ENCODE data around the gene ELOVL1. TPM values are rescaled to one million over a fixed set of nuclear protein-coding genes. Genes with fewer than 3 reads are reported as not detected.

ELOVL1 gene
- total RNA-seq, 1 donor = 51.0 TPM

- H3K4me3 ChIP-seq (ENCODE audit: low read depth, low read length) = no peak overlapping the region
- DNase-seq (ENCODE audit: low read depth) = no peak
- no peak for TF ChIP-seq CTCF (IDR thresholded peaks at IDR 0.05; ENCODE audit: insufficient read depth, low read depth, low read length)
Measured at GRCh38 chr1:43381612-43382011, 13.8 kb upstream of the ELOVL1 start.

- DNase-seq (ENCODE audit: low read depth) = no peak
- no peak for TF ChIP-seq CTCF (IDR thresholded peaks at IDR 0.05; ENCODE audit: insufficient read depth, low read depth, low read length)
- H3K4me3 ChIP-seq (ENCODE audit: low read depth, low read length) = no peak overlapping the region
Measured at GRCh38 chr1:43379476-43379875, 11.7 kb upstream of the ELOVL1 start.

GRCh38 chr1:43377831-43378230 lies 10.0 kb upstream of the ELOVL1 start:
- TF ChIP-seq CTCF (IDR thresholded peaks at IDR 0.05; ENCODE audit: insufficient read depth, low read depth, low read length) = no peak
- H3K4me3 ChIP-seq (ENCODE audit: low read depth, low read length) = no peak overlapping the region
- DNase-seq (ENCODE audit: low read depth) = no peak

- no peak overlapping the region for H3K4me3 ChIP-seq (ENCODE audit: low read depth, low read length)
- DNase-seq (ENCODE audit: low read depth) = no peak
- no peak for TF ChIP-seq CTCF (IDR thresholded peaks at IDR 0.05; ENCODE audit: insufficient read depth, low read depth, low read length)
Measured at GRCh38 chr1:43376723-43377235, 9.0 kb upstream of the ELOVL1 start.

GRCh38 chr1:43373066-43373940 lies 5.5 kb upstream of the ELOVL1 start:
- peak; percentile 60 for DNase-seq (ENCODE audit: low read depth)
- TF ChIP-seq CTCF (IDR thresholded peaks at IDR 0.05; ENCODE audit: insufficient read depth, low read depth, low read length) = no peak
- no peak overlapping the region for H3K4me3 ChIP-seq (ENCODE audit: low read depth, low read length)

GRCh38 chr1:43372172-43372571 lies 4.4 kb upstream of the ELOVL1 start:
- H3K4me3 ChIP-seq (ENCODE audit: low read depth, low read length) = no peak overlapping the region
- DNase-seq (ENCODE audit: low read depth) = no peak
- no peak for TF ChIP-seq CTCF (IDR thresholded peaks at IDR 0.05; ENCODE audit: insufficient read depth, low read depth, low read length)
